Stimulated activated CD4-positive, alpha-beta T cell treated with anti-CD3 and anti-CD28 coated beads, Interleukin-4, amount 100 ng/mL, for 4 hours (primary cell): ENCODE measurements around the gene CYTH1.

Experiments
- DNase-seq, 2 experiments: peaks; one replicate each; pipeline ENCODE4 v3.0.0-alpha.2; 2020

CYTH1 gene

DNA sequence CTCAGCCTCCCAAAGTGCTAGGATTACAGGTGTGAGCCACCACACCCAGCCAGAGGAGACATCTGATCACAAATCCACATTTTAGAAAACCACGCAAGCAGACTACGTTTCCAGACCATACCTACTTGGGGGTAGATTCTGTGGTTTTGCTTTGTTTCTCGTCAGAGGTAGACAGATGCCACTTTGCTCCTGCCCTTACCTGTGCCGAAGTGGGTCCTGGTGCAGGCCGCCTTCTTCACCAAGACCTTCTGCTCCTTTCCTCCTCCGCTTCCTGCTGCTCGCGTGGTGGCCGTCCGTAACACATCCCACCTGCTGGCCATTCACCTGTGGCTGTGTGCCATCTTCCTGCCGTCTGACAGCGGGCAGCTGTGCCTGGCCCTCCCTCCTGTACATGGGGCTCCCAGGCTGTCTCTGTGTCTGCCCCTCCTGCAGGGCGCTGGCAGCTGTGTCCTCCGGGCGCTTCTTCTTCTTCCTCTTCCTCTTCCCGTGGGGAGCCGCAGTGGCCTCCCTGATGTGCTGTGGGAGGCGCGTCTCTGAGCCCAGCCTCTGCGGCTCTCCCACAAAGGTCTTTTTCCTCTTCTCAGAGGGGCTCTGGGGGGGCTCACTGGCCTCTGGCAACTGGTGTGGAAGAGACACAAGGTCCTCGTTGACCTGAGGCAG is 21.2 kb upstream of the CYTH1 start:
- no peak for DNase-seq

DNA sequence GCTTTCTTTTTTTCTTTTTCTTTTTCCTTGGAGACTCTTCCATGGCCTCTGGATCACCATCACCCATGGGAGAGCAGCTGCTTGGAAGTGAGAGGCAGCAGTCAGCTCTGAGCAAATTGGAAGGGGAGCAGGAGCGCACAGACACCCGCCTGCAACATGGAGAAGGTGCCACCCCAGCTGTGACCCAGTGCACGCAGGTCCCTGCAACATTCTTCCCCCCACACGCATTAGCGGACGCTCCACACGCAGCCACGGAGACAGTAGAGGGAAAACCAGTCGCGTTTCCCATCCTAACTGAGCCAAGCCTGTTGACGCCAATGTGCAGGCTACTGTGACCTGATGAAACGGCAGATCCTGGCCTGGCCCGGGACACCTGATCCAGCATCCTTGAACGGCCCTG is 20.4 kb upstream of the CYTH1 start:
- DNase-seq, result no peak

DNA sequence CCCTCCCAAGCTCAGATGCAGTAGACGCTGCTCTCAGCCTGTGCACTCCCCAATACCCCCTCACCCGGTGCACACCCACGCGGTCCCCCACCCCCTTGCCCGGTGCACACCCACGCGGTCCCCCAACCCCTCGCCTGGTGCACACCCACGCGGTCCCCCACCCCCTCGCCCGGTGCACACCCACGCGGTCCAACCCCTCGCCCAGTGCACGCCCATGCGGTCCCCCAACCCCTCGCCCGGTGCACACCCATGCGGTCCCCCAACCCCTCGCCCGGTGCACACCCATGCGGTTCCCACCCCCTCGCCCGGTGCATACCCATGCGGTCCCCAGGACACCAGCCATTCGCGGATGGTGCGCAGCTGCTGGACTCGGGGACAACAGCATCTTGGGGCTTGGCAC is 19.9 kb upstream of the CYTH1 start:
- no peak for DNase-seq

DNA sequence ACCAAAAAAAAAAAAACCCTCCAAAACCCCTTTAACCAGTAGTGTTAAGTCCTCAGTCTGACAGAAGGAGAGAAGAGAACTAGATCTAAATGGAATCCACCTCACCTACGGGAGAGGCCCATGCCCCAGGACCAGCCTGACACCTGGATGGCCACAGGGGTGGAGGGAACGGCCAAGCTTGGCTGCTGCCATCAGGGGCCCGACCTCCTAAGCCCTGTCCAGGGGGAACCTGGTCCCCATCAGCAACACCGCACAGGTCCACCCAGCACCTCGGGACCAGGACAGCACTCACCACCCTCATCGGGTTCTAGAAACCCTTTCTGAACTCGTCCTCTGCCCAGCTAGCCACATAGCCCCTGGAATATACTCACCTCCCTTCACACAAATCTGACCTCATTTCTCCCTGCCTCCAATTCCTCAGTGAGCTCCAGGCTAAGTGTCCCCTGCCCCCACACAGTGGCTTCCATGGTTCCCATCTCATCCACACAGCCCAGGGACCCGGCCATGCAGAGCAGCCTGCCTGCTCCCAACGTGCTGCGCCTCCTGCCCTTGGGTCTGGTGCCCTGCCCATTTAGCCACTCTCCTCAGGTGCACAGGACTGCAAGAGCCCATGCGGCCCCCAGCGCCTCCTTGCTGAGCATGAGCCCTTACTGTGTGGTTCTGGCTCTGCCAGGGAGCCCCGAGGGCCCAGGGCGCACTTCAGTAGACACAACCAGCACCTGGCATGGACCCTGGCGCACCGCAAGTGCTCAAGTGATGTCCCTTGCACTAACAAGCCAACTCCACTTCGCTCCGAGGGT is 18.3 kb upstream of the CYTH1 start:
- DNase-seq, result no peak

DNA sequence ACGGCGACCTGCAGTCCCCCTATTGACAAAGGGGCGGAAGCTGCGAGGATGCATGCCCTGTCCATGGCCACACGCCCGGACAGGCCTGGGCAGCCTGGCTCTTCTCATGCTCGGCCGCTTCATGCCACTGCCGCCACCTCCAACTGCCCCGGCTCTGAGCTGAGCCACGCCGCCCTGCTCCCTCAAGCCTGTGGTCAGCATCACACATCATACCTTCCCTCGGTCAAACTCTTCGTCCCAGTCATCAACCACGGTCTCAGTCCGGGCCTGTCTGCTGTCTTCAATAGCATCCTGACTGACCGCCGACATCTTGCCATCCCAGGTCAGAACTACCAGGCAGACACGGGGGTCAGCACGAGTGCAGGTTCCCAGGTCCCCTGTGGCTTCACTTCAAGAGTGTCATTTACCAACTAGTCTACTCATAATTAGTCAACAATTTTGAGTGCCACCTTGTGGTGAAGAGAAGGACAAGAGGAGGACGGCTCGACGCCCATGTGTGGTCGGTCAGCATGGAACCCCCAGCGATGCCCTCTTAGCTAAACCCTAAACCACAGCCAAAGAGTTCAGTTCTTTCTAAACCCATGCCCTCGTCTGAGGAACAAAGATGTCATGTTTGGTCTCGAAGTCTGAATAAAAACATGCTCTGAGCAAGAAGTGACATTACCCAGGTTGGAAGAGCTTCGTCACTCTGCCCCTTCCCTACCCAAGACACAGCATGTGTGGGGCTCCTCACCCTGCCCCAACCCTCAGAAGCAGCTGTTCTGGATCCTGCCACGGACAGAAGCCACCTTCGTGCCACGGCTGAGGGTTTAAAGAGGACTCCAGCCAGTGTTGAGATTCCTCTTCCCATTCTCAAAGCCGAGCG is 16.9 kb upstream of the CYTH1 start:
- DNase-seq, result peak in 1 of 2 experiments; percentile 18

DNA sequence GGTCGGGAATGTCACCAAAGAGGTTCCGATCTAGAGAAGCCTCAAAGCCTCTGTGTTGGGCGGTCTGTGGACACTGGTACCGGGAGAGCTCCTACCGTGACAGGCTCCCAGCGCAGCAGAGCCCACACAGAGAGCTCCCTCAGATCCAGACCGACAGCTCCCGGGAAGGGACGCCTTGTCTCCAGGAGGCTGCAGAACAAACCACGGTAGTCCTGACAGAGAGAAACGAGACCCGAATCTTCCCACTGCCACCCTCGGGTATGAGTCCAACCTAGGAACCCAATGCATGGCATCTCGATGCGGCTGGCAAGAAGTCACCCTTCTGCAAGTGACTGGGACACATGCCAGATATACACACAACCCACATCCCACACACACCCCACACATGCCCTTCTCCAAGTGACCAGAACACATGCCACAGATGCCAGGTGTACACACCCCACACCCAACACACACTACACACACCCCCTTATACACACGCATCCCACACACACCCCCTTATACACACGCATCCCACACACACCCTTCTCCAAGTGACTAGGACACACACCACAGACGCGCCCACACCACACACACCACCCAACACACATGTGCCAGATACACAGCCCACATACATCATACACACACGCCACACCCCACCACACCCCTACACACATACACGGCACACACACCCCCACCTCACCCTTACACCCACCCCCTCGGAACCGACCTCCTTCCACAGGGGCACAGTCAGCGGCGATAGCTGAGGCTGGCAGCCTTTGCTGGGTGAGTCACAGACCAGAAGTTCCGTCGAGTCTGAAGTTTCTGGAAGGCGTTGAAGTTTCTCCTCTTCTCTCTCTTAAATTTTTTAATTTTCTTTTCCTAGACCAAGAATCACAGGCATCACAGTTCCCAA is 15.9 kb upstream of the CYTH1 start:
- DNase-seq, result peak in 1 of 2 experiments; percentile 57

DNA sequence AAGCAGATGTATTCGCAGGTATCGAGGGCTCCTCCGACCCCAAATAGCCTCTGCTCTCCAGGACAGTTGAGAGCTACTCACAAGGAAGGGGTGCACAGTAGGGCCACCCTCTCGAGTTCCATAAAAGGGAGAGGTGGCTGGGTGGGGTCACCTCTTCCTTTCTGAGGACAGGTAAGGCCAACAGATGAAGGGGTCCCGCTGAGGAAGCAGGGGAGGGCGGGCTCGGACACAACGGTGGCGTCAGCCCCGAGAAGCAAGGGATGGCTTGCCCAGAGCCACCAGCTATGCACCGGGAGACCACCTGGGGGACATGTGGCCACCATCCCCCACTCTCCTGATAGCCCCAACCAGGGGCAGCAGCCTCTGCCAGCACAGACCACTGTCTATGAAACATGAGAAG is 15.1 kb upstream of the CYTH1 start:
- DNase-seq, result no peak

DNA sequence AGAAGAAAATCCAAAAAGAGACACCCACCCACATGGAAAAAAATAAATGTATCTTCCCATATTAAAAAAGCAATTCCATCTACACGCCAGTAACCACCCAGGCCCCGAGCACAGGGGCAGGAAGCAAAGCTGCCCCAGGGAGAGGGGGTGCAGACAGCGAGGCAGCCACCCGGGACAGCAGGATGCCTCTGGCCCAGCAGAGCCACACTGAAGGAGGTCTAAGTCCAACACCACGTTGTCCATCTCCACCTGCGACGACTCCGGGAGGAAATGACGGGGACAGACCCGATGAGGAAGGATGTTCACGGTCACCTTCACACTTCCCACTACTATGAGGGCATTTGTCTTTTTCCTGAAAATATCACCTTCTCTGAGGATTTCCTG is 14.4 kb upstream of the CYTH1 start:
- no peak for DNase-seq

- no peak for DNase-seq
These were observed 13.9 kb upstream of the CYTH1 start for GRCh38 chr17:78795861-78796516.

GRCh38 chr17:78794864-78795640 is 13.0 kb upstream of the CYTH1 start:
- no peak for DNase-seq

DNA sequence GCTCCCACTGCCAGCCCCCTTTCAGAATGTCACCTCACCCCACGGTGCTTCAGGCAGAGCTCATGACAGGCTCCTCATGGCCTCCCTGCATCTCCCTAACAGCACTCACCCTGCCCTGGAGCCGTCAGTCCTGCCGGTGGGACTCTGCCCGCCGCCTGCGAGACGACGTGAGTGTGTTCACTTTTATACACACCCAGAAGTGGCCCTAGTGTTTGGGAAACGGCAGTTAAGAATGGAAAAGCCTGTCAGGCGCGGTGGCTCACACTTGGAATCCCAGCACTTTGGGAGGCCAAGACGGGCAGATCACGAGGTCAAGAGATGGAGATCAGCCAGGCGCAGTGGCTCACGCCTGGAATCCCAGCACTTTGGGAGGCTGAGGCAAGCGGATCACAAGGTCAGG is 12.3 kb upstream of the CYTH1 start:
- DNase-seq, result no peak

- DNase-seq, result no peak
These were observed 11.9 kb upstream of the CYTH1 start for GRCh38 chr17:78793968-78794367.

DNA sequence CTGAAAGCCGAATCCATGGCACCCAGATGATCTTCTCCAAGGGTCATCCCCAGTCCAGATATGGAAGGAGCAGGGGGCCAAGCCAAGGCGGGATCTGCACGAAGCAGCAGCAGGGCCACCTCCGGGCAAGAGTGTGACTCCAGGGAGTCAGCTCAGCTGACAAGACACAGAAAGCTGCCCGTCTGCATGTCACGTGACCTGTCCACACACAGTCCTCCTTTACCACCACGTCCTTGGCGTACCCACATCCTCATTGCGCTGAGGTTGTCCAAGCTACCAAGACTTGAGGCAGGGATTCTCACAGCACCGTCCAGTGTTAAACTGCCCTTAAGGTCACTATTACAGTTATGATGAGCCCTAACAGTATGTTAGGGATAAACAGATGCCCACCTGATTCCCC is 11.3 kb upstream of the CYTH1 start:
- no peak for DNase-seq

DNA sequence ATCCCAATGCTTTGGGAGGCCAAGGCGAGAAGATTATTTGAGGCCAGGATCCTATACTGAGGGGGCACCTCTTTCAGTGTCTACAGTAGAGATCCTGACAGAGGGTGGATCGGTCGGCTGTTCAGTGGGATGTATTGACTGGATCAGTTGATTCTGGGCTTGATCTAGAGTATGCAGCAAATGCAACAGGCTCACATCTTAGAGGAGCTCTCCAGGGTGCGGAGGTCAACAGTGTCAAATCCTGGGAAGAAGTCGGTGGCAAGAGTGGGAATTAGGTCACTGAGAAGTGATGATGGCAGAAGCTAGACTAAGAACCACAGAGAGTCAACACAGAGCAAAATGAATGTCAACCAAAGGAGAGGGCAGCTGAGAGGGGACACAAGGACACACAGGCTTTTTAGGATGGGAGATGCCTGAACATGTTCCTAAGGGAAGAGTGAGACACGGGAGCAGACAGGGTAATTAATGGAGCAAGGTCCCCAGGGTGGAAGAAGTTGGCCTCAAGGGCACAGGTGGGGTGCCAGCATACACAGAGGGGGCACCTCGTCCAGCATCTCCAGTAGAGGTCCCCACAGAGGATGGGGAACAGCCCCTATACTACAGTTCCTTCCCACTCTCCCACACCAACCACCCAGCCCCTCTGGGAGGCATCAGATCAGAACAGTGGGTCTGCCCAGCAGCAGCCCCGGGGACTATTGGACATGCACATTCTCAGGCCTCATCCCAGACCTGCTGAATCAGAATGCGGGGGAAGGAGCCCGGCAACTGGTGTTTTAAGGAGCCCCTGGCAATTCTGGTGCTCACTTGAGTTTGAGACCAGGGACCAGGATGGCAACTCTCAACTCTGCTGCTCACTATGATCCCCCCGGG is 10.0 kb upstream of the CYTH1 start:
- DNase-seq, result no peak

GRCh38 chr17:78790552-78790951 is 8.5 kb upstream of the CYTH1 start:
- no peak for DNase-seq

GRCh38 chr17:78789663-78790181 is 7.6 kb upstream of the CYTH1 start:
- DNase-seq, result peak in 1 of 2 experiments; percentile 47

DNA sequence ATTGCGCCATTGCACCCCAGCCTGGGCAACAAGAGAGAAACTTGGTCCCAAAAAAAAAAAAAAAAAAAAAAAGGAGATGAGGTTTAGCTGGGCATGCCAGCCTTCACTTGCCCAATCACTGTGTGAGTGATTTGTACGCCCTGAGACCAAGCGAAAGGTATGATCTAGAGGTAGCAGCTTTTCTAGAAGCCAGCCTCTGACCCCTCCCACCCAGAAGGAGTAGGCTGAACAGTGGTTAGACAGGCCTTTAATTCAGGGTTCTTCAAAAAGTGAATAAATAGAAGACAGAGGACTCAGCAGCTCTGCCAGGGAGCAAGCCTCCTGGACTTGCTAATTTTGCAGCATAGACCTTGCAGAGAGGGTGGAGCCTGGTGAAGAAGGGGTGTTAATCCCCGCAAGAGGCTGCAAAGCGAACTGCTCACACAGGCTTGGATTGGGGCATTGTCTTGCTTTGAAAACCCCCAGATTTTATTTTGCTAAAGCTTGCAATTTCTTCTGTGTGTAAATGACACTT is 7.1 kb upstream of the CYTH1 start:
- no peak for DNase-seq

DNA sequence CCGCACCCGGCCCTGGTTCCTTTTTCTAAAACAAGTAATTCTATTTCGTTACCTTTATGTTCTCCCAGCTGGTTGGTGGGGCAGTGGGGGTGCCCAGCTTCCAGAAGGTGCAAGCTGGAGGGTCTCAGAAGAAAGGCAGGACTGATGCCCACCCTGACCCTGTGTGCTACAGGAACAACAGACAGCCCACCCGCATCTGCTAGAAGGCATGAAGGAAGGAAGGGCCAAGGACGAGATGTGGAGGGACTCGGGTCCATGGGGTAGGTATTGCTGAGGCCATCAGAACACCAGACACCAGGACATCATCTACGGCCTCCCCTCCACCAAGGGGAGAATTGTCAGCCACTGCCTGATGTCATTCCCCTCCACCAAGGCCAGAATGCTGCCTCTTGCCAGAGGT is 6.4 kb upstream of the CYTH1 start:
- DNase-seq, result no peak

GRCh38 chr17:78787444-78787843 is 5.4 kb upstream of the CYTH1 start:
- no peak for DNase-seq

- no peak for DNase-seq
These were observed 3.6 kb upstream of the CYTH1 start for GRCh38 chr17:78785663-78786057.
